PC-9 (cell line): ENCODE measurements around the gene ATP6V0B. TPM values are rescaled to one million over a fixed set of nuclear protein-coding genes. Genes with fewer than 3 reads are reported as not detected.

Experiments
- BruUV-seq: library from RNA; stranded (reverse); fragments of 400-500 nt; replicated peaks from 2 replicates; lab custom pipeline; 2021; lab: Mats Ljungman, UMichigan
- CTCF ChIA-PET: fragments of 300-600 bp; sonication (Branson Sonifier 250); formaldehyde crosslinking; loops from one replicate; lab custom pipeline; 2022; ENCODE audit warnings: antibody characterized with exemption; lab: Charles Lee
- POLR2A ChIA-PET: fragments of 300-600 bp; sonication (Branson Sonifier 250); formaldehyde crosslinking; loops from one replicate; lab custom pipeline; 2022; ENCODE audit warnings: antibody characterized with exemption; ENCODE audit not compliant: unreplicated experiment; lab: Charles Lee
- DNase-seq, 2 experiments: peaks; one replicate each; pipeline versions ENCODE4 v3.0.0 to v3.0.0-alpha.2; 2015 to 2022; ENCODE audit warnings: mixed read lengths in 1 of 2
- H2AFZ ChIP-seq: fragments of 200-600 bp; sonication (generic); 2 replicates; pipeline ENCODE4 v1.8.1; 2017; ENCODE audit warnings: antibody characterized with exemption
- H3F3A ChIP-seq: fragments of 200-600 bp; sonication (generic); 2 replicates; pipeline ENCODE4 v1.8.1; 2017; ENCODE audit warnings: antibody characterized with exemption, mild to moderate bottlenecking, low read depth; ENCODE audit not compliant: insufficient read depth
- H3K27ac ChIP-seq: fragments of 200-600 bp; sonication (generic); 2 replicates; pipeline ENCODE4 v1.6.1; 2016; ENCODE audit warnings: mixed run types
- H3K27me3 ChIP-seq: fragments of 200-600 bp; sonication (generic); 2 replicates; pipeline ENCODE4 v1.6.1; 2016; ENCODE audit warnings: low read depth, mixed run types; ENCODE audit not compliant: insufficient read depth
- H3K36me3 ChIP-seq: fragments of 200-600 bp; sonication (generic); 2 replicates; pipeline ENCODE4 v1.6.1; 2016; ENCODE audit warnings: low read depth, mixed run types
- H3K4me1 ChIP-seq: fragments of 200-600 bp; sonication (generic); replicated peaks from 2 replicates; pipeline ENCODE4 v1.6.1; 2016; ENCODE audit warnings: mixed run types; ENCODE audit not compliant: insufficient read depth
- H3K4me2 ChIP-seq: fragments of 200-600 bp; sonication (generic); 2 replicates; pipeline ENCODE4 v1.6.1; 2017; ENCODE audit warnings: mixed run types
- H3K4me3 ChIP-seq: fragments of 200-600 bp; sonication (generic); 2 replicates; pipeline ENCODE4 v1.6.1; 2016; ENCODE audit warnings: mixed run types
- H3K79me2 ChIP-seq: fragments of 200-600 bp; sonication (generic); 2 replicates; pipeline ENCODE4 v1.6.1; 2017; ENCODE audit warnings: low read depth, mixed run types
- H3K9me2 ChIP-seq: fragments of 200-600 bp; sonication (generic); 2 replicates; pipeline ENCODE4 v1.8.1; 2017; ENCODE audit warnings: mild to moderate bottlenecking; ENCODE audit not compliant: insufficient read depth
- H3K9me3 ChIP-seq: fragments of 200-600 bp; sonication (generic); 2 replicates; pipeline ENCODE4 v1.8.1; 2016; ENCODE audit warnings: low read depth; ENCODE audit not compliant: insufficient read depth
- H4K20me1 ChIP-seq: fragments of 200-600 bp; sonication (generic); 2 replicates; pipeline ENCODE4 v1.8.1; 2017; ENCODE audit not compliant: insufficient read depth
- EZH2 ChIP-seq: fragments of 200-600 bp; sonication (generic); IDR thresholded peaks from 2 replicates; pipeline ENCODE4 v1.8.0; 2017; ENCODE audit warnings: antibody characterized with exemption, low read depth
- intact Hi-C: fragments of 100-400 bp; cut with micrococcal nuclease; formaldehyde crosslinking; loops from one replicate; pipeline ENCODE4 v1.10.0; 2022; ENCODE audit not compliant: unreplicated experiment
- total RNA-seq: library from RNA; stranded (reverse); gene quantifications from 2 replicates; pipeline ENCODE4 v1.2.3, GENCODE V29; 2021
- TF ChIP-seq, protein P1 (sequence below): fragments of 200-600 bp; sonication (generic); conservative IDR thresholded peaks from 2 replicates; pipeline ENCODE4 v1.6.1; 2017; ENCODE audit warnings: mixed run types, antibody characterized with exemption, mild to moderate bottlenecking, moderate library complexity

Gene ATP6V0B
- total RNA-seq, 1 experiment from 2014 or later = 125 TPM

GRCh38 chr1:43970502-43970901 is 4.3 kb upstream of the ATP6V0B start:
- Histone ChIP-seq H3K27ac (no peak overlapping the region), H3K36me3 (0 out of 2 replicates have a peak, but pooled peaks cover 6% of the 10 kb centered on the region), H3K79me2 (peaks cover 25% of the 10 kb centered on the region), H3F3A (peaks cover 31% of the 10 kb centered on the region), H3K4me3 (peak overlapping the region; percentile 100), H3K4me2 (peak overlapping the region; percentile 96), H4K20me1 (no peaks in the 10 kb centered on the region), H3K4me1 (peaks cover 15% of the 10 kb centered on the region), H3K9me3 (no peaks in the 10 kb centered on the region), H2AFZ (peak overlapping the region; percentile 86), H3K9me2 (no peaks in the 10 kb centered on the region), H3K27me3 (no peaks in the 10 kb centered on the region)
- ChIA-PET POLR2A (no interaction called here), CTCF (interaction anchor here (0.6 to 1.3 kb wide), 6 partner anchors 25 to 757 kb away, joined by 3 to 8 read pairs (median 5); partner anchors contain the start of gene PTPRF)
- no peak for TF ChIP-seq EZH2
- TF ChIP-seq, protein P1, sequence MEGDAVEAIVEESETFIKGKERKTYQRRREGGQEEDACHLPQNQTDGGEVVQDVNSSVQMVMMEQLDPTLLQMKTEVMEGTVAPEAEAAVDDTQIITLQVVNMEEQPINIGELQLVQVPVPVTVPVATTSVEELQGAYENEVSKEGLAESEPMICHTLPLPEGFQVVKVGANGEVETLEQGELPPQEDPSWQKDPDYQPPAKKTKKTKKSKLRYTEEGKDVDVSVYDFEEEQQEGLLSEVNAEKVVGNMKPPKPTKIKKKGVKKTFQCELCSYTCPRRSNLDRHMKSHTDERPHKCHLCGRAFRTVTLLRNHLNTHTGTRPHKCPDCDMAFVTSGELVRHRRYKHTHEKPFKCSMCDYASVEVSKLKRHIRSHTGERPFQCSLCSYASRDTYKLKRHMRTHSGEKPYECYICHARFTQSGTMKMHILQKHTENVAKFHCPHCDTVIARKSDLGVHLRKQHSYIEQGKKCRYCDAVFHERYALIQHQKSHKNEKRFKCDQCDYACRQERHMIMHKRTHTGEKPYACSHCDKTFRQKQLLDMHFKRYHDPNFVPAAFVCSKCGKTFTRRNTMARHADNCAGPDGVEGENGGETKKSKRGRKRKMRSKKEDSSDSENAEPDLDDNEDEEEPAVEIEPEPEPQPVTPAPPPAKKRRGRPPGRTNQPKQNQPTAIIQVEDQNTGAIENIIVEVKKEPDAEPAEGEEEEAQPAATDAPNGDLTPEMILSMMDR = no peak
- no peak for DNase-seq
- BruUV-seq = no TSS peak
- intact Hi-C loops = loop anchor here (10.0 kb wide), 1 partner anchor 266 kb away; the partner anchor contains the start of gene ST3GAL3

DNA sequence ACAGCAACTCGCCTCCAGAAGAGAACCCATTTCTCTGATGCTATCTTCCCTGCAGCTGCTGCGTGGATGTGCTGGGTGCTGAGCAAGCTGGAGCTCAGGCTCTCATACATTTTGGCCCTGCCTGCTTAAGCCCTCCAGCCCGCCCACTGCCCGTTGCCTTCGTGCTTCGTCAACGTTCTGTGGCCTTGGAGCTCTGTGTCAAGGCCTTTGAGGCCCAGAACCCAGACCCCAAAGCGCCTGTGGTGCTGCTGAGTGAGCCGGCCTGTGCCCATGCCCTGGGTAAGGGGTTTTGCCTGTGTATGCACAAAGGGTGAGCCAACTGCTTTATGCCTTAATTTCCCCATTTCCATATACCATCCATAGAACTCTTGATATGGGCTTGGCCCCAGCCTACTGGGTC is 3.8 kb upstream of the ATP6V0B start:
- H3K9me2 ChIP-seq = no peaks in the 10 kb centered on the region
- H3K9me3 ChIP-seq = no peaks in the 10 kb centered on the region
- no peak overlapping the region for H2AFZ ChIP-seq
- peaks cover 29% of the 10 kb centered on the region for H3K79me2 ChIP-seq
- DNase-seq = no peak
- TF ChIP-seq, protein P1 = no peak
- no peak for TF ChIP-seq EZH2
- CTCF ChIA-PET = interaction anchor here (0.6 to 0.9 kb wide), 4 partner anchors 25 to 756 kb away, joined by 3 to 6 read pairs (median 4); partner anchors contain the start of gene PTPRF
- peaks cover 19% of the 10 kb centered on the region for H3K4me1 ChIP-seq
- H3K4me2 ChIP-seq = peak overlapping the region; percentile 96
- H3K27ac ChIP-seq = no peak overlapping the region
- H3K36me3 ChIP-seq = 0 out of 2 replicates have a peak, but pooled peaks cover 6% of the 10 kb centered on the region
- H3K27me3 ChIP-seq = no peaks in the 10 kb centered on the region
- H3K4me3 ChIP-seq = peak overlapping the region; percentile 100; the same call in 1 of the 2 replicates
- no peaks in the 10 kb centered on the region for H4K20me1 ChIP-seq
- BruUV-seq = no TSS peak
- POLR2A ChIA-PET = no interaction called here
- intact Hi-C loops = loop anchor here (10.0 kb wide), 1 partner anchor 266 kb away; the partner anchor contains the start of gene ST3GAL3
- H3F3A ChIP-seq = peaks cover 31% of the 10 kb centered on the region

DNA sequence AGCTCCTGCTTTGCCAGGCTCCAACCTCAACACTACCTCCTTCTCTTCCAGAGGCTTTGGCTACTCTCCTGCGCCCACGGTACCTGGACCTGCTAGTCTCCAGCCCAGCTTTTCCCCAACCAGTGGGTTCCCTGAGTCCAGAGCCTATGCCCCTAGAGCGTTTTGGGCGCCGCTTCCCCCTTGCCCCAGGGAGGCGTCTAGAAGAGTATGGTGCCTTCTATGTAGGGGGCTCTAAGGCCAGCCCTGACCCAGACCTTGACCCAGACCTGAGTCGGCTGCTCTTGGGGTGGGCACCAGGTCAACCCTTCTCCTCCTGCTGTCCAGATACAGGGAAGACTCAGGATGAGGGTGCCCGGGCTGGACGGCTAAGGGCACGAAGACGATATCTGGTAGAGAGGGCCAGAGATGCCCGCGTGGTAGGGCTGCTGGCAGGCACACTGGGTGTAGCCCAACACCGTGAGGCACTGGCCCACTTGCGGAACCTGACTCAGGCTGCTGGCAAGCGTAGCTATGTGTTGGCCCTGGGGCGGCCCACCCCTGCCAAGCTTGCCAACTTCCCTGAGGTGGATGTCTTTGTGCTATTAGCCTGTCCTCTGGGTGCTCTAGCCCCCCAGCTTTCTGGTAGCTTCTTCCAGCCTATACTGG is 3.3 kb upstream of the ATP6V0B start:
- POLR2A ChIA-PET = no interaction called here
- H3K4me2 ChIP-seq = peak overlapping the region; percentile 96; the same call in 1 of the 2 replicates

More for the DNA sequence above, 3.3 kb upstream of the ATP6V0B start:
- Histone ChIP-seq H4K20me1 (no peaks in the 10 kb centered on the region), H3K27me3 (no peaks in the 10 kb centered on the region), H2AFZ (no peak overlapping the region), H3K9me3 (no peaks in the 10 kb centered on the region), H3K4me1 (peaks cover 24% of the 10 kb centered on the region), H3K4me3 (no peak overlapping the region), H3F3A (peaks cover 33% of the 10 kb centered on the region), H3K9me2 (no peaks in the 10 kb centered on the region), H3K36me3 (peaks cover 10% of the 10 kb centered on the region), H3K79me2 (peaks cover 34% of the 10 kb centered on the region), H3K27ac (no peak overlapping the region)
- no peak for DNase-seq
- no peak for TF ChIP-seq EZH2
- TF ChIP-seq, protein P1 = no peak
- intact Hi-C loops = loop anchor here (10.0 kb wide), 1 partner anchor 267 kb away; the partner anchor contains the start of gene ST3GAL3
- CTCF ChIA-PET = interaction anchor here (0.6 to 0.9 kb wide), 2 partner anchors 26 to 756 kb away, joined by 3 to 6 read pairs; no protein-coding TSS in a partner anchor
- BruUV-seq = no TSS peak
